ENCODE data around the gene USP34.
A peak's percentile ranks its signal among the peaks of the same experiment; 100 is the strongest.

Gene USP34

GRCh38 chr2:61378281-61378680, 92.6 kb downstream of the USP34 start:
- DNase-seq (ENCODE audit: low spot score), result no peak
- in situ Hi-C loops (cut with MboI; ENCODE audit: low pct_unique_long_range_greater_than_20kb, low sequenced_read_pairs, unreplicated experiment), result no loop called here

GRCh38 chr2:61377046-61377445, 93.8 kb downstream of the USP34 start:
- in situ Hi-C loops (cut with MboI; ENCODE audit: low pct_unique_long_range_greater_than_20kb, low sequenced_read_pairs, unreplicated experiment), result no loop called here
- TF ChIP-seq CTCF (IDR thresholded peaks at IDR 0.05; ENCODE audit: extremely low read depth, insufficient read depth, missing control alignments), result no peak
- DNase-seq (ENCODE audit: low spot score), result no peak

More at GRCh38 chr2:61378281-61378680, 92.6 kb downstream of the USP34 start:
- TF ChIP-seq CTCF (IDR thresholded peaks at IDR 0.05; ENCODE audit: extremely low read depth, insufficient read depth, missing control alignments), result no peak

DNA sequence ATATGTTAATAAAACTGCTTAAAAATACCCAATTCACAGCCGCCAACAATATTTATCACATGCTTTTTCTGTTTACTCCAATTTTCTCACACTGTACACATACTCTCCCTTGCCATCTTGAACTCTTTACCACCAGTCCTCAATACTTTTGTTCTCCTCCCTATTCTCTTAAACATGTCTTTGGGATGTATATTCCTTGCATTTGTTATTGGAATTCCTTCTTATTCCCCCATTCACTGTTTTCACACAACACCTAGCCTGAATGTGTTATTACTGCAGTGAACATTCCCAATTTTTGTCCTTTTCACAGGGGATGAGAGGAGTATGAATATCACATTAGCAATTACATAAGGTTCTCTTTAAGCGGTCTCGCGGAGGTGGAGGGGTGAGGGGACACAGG, 94.7 kb downstream of the USP34 start:
- DNase-seq (ENCODE audit: low spot score), result no peak
- in situ Hi-C loops (cut with MboI; ENCODE audit: low pct_unique_long_range_greater_than_20kb, low sequenced_read_pairs, unreplicated experiment), result no loop called here
- TF ChIP-seq CTCF (IDR thresholded peaks at IDR 0.05; ENCODE audit: extremely low read depth, insufficient read depth, missing control alignments), result no peak

DNA sequence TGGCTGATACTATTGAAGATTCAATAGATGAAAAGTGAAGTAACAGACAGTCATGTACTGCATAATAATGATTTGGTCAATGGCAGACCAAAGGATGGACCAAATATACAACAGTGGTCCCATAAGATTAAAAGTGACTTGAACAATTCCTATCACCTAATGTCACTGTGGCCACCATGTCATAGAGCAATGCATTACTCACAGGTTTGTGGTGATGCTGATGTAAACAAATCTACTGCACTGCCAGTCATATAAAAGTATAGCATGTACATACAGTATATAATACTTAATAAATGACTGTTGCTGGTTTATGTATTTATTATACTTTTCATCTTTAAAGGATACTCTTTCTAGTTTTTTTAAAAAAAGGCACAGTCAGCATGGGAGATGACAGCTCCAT, 99.9 kb downstream of the USP34 start:
- in situ Hi-C loops (cut with MboI; ENCODE audit: low pct_unique_long_range_greater_than_20kb, low sequenced_read_pairs, unreplicated experiment), result no loop called here
- TF ChIP-seq CTCF (IDR thresholded peaks at IDR 0.05; ENCODE audit: extremely low read depth, insufficient read depth, missing control alignments), result no peak
- no peak for DNase-seq (ENCODE audit: low spot score)

DNA sequence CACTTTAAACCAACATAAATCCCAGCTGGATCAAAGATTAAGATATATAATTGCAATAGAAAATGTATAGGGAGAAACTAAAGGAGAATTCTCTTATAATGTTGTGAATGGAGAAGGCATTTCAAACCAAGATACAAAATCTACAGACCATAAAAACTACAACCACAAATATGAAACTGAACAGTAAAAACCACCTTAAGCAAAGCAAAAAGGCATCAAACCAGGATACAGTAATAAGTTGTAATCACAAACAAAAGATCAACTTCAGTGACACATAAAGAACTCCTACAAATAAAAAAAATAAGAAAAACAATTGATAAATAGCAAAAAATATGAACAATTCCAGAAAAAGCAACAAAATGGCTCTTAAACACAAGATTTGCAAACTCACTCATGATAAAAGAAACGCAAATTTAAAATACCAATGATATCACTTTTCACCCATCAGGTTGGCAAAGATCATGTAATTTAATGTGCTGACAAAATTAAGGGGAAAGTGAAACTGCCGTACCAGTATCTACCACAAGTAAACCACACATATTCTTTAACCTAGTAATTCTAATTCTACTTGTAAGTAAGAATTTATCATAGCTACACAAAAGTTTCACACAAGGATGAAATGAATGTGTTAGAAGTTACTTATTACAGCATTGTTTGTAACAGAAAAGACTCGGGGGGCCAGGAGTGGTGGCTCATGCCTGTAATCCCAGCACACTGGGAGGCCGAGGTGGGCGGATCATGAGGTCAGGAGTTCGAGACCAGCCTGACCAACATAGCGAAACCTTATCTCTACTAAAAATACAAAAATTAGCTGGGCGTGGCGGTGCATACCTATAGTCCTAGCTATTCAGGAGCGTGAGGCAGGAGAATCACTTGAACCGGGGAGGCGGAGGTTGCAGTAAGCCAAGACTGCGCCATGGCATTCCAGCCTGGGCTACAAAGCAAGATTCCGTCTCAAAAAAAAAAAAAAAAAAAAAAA, 101.9 kb downstream of the USP34 start:
- no peak for TF ChIP-seq CTCF (IDR thresholded peaks at IDR 0.05; ENCODE audit: extremely low read depth, insufficient read depth, missing control alignments)
- in situ Hi-C loops (cut with MboI; ENCODE audit: low pct_unique_long_range_greater_than_20kb, low sequenced_read_pairs, unreplicated experiment), result no loop called here

DNA sequence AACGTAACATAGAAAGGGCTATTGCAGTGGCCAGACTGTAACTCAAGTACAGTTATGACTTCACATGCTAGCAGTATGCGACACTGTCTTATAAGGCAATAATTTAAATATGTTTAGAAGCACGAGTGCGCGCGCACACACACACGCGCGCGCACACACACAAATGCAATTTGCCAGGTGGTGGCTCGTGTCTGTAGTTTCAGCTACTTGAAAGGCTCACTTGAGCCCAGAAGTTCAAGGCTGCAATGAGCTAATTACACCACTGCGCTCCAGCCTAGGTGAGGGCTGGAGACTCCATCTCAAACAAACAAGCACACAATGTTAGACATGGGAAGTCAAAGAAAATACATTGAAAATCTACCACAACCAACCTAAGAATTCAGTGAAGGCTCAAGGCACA, 103.7 kb downstream of the USP34 start:
- no peak for DNase-seq (ENCODE audit: low spot score)
- in situ Hi-C loops (cut with MboI; ENCODE audit: low pct_unique_long_range_greater_than_20kb, low sequenced_read_pairs, unreplicated experiment), result no loop called here
- TF ChIP-seq CTCF (IDR thresholded peaks at IDR 0.05; ENCODE audit: extremely low read depth, insufficient read depth, missing control alignments), result no peak

More for the DNA sequence above, 101.9 kb downstream of the USP34 start:
- peak; percentile 14 for DNase-seq (ENCODE audit: low spot score)

Measured in GM13977 (cell line).